GM18870 (cell line): ENCODE measurements around the gene IPMK.
A peak's percentile ranks its signal among the peaks of the same experiment; 100 is the strongest.
"Not testable (repeated sequence)": the region's sequence is repeated elsewhere in the genome, so short reads cannot be mapped to it uniquely, and the experiment has no call there.

ENCODE experiments used
- ATAC-seq: cut with Tn5 transposase; IDR thresholded peaks from one replicate; pipeline ENCODE4 v1.9.1; 2021; ENCODE audit warnings: moderate library complexity; ENCODE audit not compliant: unreplicated experiment

IPMK gene

DNA sequence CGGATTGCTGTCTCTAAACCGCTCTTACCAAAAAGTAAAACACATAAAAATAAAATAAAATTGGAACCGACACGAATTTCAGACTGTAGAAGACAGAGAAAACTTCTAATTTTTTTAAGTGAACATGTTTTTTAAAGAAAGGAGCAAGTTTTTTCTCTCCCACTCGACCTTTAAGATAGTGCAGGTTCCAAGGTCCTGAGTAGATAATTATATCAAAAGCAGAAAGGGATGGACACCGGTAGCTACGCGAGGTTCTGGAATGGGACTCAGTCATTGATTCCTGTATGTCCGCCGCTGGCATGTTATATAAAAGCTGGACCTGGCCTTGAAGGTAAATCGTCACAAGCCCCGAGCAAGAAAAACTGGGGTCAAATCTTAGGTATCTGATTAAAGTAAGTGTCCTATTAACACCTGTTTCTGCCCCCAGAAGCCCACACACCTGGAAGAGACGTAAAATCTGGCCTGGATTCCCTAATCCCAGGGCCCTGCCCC is 806 bp upstream of the IPMK start:
- ATAC-seq = peak; percentile 1

DNA sequence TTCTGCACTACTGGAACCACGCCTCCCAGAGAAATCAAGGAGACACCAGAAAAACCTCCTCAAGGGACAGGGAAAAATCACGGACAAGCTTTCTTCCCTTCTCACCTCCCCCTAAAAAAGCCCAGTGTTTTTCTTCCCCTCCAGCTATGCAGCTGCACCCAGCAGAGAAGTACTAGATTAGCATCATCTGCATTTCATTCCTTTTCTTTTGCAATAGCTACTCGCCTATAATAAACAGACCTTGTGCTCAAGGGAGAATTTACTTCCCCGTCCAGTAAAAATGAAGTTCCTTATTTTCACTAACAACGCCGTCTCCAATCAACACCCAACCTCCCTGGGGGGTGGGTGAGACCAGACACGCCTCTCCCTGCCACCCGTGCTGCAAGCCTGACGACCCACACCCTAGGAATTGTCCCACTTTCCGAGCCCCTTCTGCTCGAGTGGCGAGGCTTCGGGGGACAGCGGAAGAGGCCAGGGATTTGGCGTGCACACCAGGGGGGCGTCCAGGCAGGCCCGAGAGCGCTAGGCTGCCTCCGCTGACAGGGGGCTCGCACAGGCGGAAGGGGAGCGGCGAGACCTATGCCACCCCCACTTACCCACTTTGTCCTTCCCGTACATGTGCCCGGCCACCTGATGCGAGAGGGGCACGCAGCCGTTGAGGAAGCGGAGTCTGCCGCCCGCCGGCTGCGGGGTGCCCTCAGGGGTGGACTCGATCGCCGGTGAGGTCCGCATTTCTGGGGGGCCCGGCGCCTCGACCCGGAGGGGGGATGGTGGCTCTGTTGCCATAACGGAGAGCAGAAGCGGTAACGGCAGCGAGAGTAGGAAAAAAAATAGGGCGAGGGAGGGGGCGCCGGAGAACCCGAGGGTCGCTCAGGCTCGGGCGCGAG is 625 bp downstream of the IPMK start:
- ATAC-seq = no peak

DNA sequence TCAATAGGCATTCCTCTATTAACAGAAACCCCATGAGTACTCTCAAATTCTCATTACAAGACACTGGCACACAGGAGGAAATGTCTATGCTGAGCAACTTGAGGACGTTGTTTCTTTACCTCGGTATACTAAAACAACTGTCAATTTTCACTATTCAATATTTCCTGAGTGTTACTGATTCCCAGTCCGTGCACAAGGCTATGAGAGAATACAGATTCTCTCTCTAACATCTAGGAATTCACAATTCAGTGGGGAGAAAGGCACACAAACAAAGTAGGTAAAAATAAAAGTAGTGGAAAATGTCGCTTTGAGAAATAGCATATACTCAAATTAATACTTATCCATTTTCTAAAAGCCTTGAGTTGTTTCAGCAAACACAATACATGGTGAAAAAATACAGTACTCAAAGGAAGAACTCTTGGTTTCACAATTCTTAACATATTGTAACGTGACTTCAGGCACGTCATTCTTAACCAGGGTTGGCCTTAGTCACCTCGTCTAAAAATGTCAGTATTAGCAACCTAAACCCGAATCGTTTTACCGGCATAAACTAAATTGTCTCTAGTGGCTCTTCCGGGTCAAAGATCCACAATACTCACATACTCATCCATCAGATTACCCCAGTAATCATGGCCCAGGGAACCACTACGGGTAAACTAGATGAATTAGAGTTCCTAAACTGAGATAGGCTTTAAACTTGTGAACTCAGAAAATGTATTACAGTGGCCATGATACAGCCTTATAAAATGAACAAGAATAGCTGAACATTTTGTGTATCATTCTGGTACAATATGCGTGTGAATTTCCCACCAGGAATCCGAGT is 1.5 kb downstream of the IPMK start:
- ATAC-seq = peak; percentile 27

DNA sequence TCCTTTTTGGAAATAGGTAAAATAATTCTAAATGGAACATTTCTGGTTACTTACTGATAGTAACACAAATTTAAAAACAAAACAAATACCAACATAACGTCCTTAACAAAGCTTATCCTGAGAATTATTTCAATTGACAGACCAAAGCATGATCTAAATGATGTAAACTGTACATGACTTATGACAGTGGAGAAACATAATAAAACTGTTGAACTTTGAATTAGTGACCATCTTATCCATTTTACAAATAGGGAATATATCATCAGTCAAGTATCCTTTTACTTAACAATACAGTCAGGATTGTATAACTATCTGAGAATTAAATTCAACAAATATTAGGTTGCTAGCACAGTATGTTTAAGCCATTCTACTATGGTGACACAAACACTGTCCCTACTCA is 2.4 kb downstream of the IPMK start:
- no peak for ATAC-seq

DNA sequence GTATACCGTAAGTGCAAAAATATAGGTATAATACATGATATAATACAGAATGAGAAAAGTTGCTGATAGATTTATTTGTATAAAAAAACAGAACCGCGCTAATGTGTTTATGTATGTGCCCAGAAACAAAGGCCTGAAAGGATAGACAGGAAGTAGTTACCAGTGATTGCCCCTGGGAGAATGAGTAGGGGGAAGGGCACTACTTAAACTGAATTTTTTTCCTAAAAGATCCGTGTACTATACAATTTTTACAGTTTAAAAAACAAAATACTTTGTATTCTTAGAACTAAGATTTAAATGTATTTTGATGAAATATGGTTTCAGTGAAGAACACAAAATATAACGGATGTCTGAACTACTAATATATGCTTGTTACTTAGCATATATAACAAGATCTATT is 2.9 kb downstream of the IPMK start:
- no peak for ATAC-seq

DNA sequence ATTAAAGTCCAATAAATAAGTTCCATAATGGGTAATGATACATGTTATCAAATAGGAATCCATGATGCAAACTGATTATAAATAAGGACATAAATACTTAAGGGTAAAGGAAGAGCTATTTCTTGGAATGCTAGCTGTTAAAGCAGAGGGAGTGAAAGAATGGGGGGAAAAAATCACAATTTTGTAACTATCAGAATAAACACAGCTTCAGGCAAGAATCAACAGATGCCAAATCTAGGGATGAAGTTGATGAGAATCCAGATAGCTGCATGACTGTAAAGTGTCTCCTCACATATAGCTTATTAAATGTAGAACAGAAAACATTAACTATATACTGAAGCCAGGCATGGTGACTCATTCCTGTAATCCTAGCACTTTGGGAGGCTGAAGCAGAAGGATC is 4.9 kb downstream of the IPMK start:
- no peak for ATAC-seq

DNA sequence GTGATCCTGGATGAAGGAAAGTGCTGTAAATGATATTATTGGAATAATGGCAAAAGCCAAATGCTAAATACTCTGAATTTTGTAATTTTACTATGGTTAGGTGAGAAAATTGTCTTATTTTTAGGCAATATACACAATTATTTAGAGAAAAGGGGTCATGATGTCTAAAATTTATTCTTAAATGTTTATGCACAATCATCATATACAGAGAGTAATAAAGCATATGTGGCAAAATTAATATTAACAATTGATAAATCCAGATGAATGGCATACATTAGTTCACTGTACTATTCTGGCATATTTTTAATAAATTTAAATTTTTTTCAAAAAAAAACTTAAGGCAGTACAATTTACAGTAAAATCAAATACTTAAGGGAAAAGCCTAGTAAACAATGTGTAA is 7.4 kb downstream of the IPMK start:
- no peak for ATAC-seq

DNA sequence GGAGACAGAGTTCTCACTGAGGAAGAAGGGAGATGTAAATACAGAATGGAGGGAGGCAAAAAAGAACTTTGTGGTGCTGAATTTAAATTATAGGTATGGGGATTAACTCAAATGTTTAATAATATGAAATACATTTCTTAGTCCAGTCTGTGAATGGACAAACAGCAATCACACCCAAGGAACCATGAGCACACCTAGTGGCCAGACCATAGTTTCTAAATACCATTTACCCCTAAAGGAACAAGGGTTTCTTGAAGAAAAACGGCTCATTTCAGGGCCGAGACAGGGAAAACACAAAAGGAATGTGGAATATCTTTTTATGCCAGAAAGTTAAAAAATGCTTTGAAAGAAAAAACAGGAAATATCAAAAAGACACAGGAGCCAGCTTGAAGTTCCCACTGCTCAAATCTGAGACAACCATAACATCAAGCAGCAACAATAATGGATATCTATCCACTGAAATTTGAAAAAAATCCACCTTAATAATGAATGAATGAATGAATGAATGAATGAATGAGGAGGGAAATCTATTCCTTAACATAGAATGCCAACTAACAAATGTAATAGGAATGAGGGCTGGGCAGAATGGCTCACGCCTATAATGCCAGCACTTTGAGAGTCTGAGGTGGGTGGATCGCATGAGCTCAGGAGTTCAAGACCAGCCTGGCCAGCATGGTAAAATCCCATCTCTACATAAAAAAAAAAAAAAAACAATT is 8.6 kb downstream of the IPMK start:
- ATAC-seq = no peak

DNA sequence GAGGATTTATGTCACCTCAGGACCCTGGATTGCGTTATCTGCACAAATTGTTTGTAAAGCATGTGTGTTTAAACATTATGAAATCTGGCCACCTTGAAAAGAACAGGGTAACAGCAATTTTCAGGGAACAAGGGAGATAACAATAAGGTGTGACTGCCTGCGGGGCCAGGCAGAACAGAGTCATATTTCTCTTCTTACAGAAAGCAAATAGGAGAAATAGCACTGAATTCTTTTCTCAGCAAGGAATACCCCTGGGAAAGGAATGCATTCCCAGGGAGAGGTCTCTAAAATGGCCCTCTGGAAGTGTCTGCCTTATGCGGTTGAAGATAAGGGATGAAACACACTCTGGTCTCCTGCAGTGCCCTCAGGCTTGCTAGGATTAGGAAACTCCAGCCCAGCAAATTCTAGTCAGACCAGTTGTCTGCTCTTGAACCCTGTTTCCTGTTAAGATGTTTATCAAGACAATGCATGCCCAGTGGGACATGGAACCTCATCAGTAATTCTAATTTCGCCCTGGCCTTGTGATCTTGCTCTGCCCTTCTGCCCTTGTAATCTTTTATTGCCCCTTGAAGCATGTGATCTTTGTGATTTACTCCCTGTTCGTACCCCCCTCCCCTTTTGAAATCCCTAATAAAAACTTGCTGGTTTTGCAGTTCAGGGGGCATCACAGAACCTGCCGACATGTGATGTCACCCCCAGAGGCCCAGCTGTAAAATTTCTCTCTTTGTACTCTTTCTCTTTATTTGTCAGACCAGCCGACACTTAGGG is 11.5 kb downstream of the IPMK start:
- ATAC-seq = not testable (repeated sequence)

DNA sequence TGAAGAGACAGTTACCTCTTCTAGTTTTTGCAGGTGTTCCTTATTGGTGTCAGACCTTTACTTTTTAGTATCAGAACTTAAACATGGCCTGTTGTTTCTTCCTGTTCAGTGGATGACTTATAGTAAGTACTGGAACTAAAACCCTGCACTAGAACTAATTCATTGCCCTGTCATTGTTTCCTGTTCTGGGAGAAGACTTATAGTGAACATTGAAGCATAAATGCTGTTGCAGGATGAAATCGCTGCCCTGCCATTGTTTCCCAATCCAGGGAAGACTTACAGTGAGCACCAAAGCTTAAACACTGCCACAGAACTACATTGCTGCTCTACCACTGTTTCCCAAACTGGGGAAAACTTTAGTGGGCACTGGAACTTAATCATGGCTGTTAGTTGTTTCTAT is 13.1 kb downstream of the IPMK start:
- ATAC-seq = no peak

DNA sequence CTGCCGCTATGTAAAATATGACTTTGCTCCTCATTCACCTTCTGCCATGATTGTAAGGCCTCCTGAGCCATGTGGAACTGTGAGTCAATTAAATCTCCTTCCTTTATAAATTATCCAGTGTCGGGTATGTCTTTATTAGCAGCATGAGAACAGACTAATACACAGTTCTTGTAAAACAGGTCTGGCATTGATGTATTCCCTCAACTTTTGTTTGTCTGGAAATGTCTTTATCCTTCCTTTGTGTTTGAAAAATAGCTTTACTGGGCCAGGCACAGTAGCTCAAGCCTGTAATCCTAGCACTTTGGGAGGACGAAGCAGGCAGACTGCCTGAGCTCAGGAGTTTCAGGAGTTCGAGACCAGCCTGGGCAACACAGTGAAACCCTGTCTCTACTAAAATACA is 14.5 kb downstream of the IPMK start:
- no peak for ATAC-seq

DNA sequence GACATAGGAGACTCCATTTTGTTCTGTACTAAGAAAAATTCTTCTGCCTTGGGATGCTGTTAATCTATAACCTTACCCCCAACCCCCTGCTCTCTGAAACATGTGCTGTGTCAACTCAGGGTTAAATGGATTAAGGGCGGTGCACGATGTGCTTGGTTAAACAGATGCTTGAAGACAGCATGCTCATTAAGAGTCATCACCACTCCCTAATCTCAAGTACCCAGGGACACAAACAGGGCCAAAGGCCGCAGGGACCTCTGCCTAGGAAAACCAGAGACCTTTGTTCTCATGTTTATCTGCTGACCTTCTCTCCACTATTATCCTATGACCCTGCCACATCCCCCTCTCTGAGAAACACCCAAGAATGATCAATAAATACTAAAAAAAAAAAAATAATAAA is 23.0 kb downstream of the IPMK start:
- ATAC-seq = not testable (repeated sequence)

DNA sequence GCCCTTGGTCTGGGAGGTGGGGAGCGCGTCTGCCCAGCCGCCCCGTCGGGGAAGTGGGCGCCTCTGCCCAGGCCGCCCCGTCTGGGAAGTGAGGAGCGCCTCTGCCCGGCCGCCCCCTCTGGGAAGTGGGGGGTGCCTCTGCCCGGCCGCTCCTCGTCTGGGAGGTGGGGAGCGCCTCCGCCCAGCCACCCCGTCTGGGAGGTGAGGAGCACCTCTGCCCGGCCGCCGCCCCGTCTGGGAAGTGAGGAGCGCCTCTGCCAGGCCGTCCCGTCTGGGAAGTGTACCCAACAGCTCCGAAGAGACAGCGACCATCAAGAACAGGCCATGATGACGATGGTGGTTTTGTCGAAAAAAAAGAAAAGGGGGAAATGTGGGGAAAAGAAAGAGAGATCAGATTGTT is 23.5 kb downstream of the IPMK start:
- ATAC-seq = not testable (repeated sequence)

DNA sequence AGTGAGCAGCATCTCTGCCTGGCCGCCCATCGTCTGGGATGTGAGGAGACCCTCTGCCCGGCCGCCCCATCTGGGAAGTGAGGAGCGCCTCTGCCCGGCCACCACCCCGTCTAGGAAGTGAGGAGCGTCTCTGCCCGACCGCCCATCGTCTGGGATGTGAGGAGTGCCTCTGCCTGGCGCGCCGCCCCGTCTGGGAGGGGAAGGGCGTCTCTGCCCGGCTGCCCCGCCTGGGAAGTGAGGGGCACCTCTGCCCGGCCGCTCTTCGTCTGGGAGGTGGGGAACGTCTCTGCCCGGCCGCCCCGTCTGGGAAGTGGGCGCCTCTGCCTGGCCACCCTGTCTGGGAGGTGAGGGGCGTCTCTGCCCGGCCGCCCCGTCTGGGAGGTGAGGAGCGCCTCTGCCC is 23.9 kb downstream of the IPMK start:
- not testable (repeated sequence) for ATAC-seq

DNA sequence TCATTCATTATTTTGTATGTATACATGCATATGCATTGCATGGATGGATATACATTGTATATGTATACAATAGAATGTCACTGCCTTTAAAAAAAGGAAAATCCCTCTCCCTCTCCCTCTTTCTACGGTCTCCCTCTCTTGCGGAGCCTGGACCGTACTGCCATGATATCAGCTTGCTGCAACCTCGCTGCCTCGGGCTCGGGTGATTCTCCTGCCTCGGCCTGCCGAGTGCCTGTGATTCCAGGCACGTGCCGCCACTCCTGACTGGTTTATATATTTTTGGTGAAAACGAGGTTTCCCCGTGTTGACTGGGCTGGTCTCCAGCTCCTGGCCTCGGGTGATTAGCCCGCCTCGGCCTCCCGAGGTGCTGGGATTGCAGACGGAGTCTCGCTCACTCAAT is 24.4 kb downstream of the IPMK start:
- ATAC-seq = no peak

DNA sequence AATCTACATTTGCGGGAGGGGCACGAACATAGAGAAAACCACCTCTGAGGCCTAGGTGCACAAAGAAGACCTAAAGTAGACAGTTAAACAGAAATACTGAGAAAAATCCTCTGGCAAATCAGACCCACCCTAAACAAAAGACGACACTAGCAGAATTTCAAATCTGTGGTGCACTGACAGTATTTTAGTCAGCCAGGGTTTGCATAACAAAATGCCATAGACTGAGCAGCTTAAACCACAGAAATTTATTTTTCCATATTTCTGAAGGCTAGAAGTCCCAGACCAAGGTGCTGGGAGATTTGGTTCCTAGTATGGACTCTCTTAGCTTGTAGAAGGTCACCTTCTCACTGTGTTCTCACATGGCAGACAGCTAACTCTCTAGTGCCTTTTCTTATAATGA is 26.3 kb downstream of the IPMK start:
- ATAC-seq = no peak

DNA sequence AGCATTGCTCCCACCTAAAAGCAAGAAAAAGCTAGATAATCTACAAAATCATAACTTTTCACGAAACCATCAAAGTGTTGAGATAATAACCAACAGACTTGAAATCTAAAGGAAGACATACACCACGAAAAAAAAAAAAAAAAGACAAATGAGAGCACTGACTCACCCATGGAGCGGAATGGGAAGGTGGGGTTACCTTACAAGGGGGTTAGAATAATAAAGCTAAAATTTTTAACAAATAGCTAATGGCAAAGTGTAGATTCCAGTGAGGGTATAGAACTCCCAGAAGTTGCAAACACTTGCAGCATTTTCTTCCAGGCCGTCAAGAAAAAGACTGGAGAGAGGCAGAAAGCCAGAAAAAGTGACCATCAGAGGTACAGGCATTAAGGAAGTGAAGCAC is 27.2 kb downstream of the IPMK start:
- no peak for ATAC-seq

DNA sequence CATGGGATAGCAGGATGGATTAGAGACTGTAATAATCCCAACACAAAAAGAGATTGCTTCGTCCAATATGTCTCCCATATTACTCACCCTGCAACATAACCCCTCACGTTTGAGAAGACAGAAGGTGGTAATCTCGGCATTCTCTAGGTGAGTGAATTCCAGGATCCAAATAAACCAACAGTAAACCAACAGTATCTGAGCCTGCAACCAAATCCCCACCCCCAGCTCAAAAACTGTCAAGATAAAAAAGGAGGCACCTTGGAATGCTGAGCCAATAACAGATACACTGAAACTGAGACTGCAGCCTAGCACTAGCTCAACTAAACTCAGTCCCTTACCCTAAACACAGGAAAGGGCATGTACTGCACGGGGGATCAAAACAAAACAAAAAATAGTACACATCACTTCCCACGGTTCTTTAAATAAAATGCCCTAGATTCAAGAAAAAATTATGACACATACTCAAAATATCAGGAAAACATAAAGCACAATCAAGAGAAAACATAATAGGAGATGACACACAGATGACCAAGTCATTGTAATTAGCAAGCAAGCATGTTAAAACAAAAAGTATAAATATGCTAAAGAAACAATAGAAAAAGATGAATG is 28.0 kb downstream of the IPMK start:
- ATAC-seq = no peak

DNA sequence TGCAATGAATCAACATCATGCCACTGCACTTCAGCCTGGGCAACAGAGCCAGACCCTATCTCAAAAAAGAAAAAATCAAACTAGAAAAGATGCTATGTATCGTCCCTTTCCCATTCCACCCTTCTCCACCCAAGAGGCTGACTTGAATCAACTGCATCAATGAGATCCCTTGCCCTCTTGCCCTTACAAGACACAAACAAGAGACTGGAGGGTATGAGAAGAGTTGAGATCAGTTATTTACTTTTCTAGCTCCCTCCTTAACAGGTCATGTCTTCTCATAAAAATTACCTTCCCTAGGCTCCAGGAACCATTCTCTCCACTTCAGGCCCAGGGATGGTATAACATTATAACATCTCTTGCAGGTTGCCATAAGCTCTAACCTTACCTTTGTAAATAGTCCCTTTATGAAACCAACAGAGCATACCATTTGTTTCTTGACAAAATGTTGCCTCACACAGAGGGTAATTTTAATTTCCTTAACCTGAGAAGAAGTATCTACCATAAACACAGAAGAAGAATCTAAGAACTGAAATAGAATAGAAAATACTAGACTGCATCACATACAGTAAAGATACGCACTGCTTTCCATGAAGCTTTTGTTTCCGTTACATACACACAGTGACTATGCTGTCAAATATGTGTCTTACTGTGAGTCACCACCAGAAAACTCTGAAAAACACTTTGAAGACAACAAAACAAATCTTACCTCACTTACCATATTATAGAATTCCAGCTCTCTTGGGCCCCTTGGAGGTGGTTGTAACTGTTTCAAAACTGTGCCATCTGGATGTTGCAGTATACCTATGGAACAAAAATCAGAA is 30.5 kb downstream of the IPMK start:
- no peak for ATAC-seq
